Measurements from ENCODE around the gene DDHD1.

The DDHD1 gene

DNA sequence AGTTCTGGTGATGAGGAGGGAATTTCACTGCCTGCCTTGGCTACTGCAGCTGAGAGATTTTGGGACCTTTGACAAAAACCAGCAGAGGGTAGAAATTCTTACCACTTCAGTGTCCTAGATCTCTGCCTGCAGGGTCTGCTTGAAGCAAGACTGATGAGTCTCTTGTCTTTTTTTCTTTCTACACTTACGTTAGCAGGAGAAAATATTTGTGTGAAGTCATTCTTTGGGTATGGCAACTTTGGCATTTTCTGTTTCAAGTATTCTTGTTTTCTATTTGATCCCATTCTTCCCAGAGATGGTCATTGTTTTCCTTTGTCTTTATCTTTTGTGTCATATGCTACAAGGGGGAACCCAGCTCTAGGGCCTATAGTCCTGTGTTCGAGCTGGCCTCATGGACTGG is 136.6 kb downstream of the DDHD1 start:
- ChIA-PET POLR2A (no interaction called here), CTCF (interaction anchor here (0.6 to 0.7 kb wide), 2 partner anchors 56 to 980 kb away, joined by 3 read pairs; no protein-coding TSS in a partner anchor)
- H3K4me3 ChIP-seq (ENCODE audit: low read depth, low read length): no peak overlapping the region

DNA sequence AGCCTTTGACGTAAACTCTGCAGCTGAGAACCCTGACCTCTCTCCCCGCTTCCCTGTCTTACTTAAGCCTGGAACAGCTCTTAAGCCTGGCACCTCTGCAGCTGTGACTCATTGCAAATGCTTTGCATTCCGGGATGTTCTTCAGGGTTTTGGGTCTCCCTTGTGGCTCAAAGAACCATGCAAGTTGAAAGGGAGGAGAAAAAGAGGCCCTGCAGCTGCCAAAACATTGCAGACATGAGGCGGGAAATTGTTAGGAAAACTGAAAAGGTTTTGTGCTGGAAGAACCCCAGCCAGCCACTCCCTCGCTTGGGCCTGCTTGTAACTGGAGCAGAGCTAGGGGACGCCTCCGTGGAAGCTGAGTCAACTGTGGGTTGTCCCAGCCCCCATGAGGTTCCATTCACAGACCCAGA is 142.1 kb downstream of the DDHD1 start:
- Histone ChIP-seq H3K27ac (ENCODE audit: extremely low read depth, low read depth, low read length) (no peak overlapping the region), H3K36me3 (ENCODE audit: control insufficient read depth in 2 of 2, insufficient read depth in 1 of 2, low read length in 2 of 2) (no peaks in the 10 kb centered on the region), H3K4me1 (ENCODE audit: control insufficient read depth, insufficient read depth, low read length) (no peaks in the 10 kb centered on the region), H3K9me3 (ENCODE audit: control insufficient read depth, insufficient read depth, low read depth, low read length) (no peaks in the 10 kb centered on the region), H3K4me3 (ENCODE audit: low read depth, low read length) (no peak overlapping the region)
- POLR2A ChIA-PET: no interaction called here
- CTCF ChIA-PET: no interaction called here
- TF ChIP-seq ZNF560 (tag by site-specific recombination; IDR thresholded peaks at IDR 0.05; ENCODE audit: borderline replicate concordance) (no peak), ZBTB20 (tag by site-specific recombination; IDR thresholded peaks at IDR 0.05) (no peak), ZNF610 (tag by site-specific recombination; IDR thresholded peaks at IDR 0.05; ENCODE audit: borderline replicate concordance) (no peak), ZNF133 (tag by site-specific recombination; IDR thresholded peaks at IDR 0.05) (no peak), ZNF114 (tag by site-specific recombination; IDR thresholded peaks at IDR 0.05) (no peak), ZNF561 (tag by site-specific recombination; IDR thresholded peaks at IDR 0.05; ENCODE audit: borderline replicate concordance) (no peak), ZNF529 (tag by site-specific recombination; IDR thresholded peaks at IDR 0.05; ENCODE audit: insufficient replicate concordance) (no peak), ZNF555 (tag by site-specific recombination; conservative IDR thresholded peaks at IDR 0.05) (no peak), ZNF350 (tag by site-specific recombination; IDR thresholded peaks at IDR 0.05) (no peak), SP2 (tag by site-specific recombination; IDR thresholded peaks at IDR 0.05) (no peak)
- TF ChIP-seq, protein P1, sequence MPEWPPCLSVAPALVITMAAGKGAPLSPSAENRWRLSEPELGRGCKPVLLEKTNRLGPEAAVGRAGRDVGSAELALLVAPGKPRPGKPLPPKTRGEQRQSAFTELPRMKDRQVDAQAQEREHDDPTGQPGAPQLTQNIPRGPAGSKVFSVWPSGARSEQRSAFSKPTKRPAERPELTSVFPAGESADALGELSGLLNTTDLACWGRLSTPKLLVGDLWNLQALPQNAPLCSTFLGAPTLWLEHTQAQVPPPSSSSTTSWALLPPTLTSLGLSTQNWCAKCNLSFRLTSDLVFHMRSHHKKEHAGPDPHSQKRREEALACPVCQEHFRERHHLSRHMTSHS (tag by site-specific recombination; IDR thresholded peaks at IDR 0.05): no peak
- TF ChIP-seq, protein P2, sequence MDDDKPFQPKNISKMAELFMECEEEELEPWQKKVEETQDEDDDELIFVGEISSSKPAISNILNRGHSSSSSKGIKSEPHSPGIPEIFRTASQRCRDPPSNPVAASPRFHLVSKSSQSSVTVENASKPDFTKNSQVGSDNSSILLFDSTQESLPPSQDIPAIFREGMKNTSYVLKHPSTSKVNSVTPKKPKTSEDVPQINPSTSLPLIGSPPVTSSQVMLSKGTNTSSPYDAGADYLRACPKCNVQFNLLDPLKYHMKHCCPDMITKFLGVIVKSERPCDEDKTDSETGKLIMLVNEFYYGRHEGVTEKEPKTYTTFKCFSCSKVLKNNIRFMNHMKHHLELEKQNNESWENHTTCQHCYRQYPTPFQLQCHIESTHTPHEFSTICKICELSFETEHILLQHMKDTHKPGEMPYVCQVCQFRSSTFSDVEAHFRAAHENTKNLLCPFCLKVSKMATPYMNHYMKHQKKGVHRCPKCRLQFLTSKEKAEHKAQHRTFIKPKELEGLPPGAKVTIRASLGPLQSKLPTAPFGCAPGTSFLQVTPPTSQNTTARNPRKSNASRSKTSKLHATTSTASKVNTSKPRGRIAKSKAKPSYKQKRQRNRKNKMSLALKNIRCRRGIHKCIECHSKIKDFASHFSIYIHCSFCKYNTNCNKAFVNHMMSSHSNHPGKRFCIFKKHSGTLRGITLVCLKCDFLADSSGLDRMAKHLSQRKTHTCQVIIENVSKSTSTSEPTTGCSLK (tag by site-specific recombination; IDR thresholded peaks at IDR 0.05): no peak

More for the DNA sequence above, 136.6 kb downstream of the DDHD1 start:
- TF ChIP-seq, protein P3, sequence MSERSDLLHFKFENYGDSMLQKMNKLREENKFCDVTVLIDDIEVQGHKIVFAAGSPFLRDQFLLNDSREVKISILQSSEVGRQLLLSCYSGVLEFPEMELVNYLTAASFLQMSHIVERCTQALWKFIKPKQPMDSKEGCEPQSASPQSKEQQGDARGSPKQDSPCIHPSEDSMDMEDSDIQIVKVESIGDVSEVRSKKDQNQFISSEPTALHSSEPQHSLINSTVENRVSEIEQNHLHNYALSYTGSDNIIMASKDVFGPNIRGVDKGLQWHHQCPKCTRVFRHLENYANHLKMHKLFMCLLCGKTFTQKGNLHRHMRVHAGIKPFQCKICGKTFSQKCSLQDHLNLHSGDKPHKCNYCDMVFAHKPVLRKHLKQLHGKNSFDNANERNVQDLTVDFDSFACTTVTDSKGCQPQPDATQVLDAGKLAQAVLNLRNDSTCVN (tag by site-specific recombination; optimal IDR thresholded peaks at IDR 0.05): no peak
- TF ChIP-seq, protein P4, sequence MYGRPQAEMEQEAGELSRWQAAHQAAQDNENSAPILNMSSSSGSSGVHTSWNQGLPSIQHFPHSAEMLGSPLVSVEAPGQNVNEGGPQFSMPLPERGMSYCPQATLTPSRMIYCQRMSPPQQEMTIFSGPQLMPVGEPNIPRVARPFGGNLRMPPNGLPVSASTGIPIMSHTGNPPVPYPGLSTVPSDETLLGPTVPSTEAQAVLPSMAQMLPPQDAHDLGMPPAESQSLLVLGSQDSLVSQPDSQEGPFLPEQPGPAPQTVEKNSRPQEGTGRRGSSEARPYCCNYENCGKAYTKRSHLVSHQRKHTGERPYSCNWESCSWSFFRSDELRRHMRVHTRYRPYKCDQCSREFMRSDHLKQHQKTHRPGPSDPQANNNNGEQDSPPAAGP (tag by site-specific recombination; IDR thresholded peaks at IDR 0.05): no peak
- no peak for TF ChIP-seq ZNF677 (tag by site-specific recombination; IDR thresholded peaks at IDR 0.05)
- TF ChIP-seq ZNF184 (tag by site-specific recombination; IDR thresholded peaks at IDR 0.05): no peak
- no peak for TF ChIP-seq ZNF138 (tag by site-specific recombination; IDR thresholded peaks at IDR 0.05; ENCODE audit: borderline replicate concordance)
- TF ChIP-seq ZNF155 (tag by site-specific recombination; IDR thresholded peaks at IDR 0.05): no peak
- no peak for TF ChIP-seq KLF7 (tag by site-specific recombination; IDR thresholded peaks at IDR 0.05; ENCODE audit: borderline replicate concordance)
- no peak for TF ChIP-seq ZXDB (tag by site-specific recombination; IDR thresholded peaks at IDR 0.05)
- TF ChIP-seq ZNF529 (tag by site-specific recombination; IDR thresholded peaks at IDR 0.05; ENCODE audit: insufficient replicate concordance): no peak
- TF ChIP-seq ZNF623 (tag by site-specific recombination; IDR thresholded peaks at IDR 0.05): no peak
- no peak for TF ChIP-seq ZNF701 (tag by site-specific recombination; IDR thresholded peaks at IDR 0.05)
- TF ChIP-seq, protein P5, sequence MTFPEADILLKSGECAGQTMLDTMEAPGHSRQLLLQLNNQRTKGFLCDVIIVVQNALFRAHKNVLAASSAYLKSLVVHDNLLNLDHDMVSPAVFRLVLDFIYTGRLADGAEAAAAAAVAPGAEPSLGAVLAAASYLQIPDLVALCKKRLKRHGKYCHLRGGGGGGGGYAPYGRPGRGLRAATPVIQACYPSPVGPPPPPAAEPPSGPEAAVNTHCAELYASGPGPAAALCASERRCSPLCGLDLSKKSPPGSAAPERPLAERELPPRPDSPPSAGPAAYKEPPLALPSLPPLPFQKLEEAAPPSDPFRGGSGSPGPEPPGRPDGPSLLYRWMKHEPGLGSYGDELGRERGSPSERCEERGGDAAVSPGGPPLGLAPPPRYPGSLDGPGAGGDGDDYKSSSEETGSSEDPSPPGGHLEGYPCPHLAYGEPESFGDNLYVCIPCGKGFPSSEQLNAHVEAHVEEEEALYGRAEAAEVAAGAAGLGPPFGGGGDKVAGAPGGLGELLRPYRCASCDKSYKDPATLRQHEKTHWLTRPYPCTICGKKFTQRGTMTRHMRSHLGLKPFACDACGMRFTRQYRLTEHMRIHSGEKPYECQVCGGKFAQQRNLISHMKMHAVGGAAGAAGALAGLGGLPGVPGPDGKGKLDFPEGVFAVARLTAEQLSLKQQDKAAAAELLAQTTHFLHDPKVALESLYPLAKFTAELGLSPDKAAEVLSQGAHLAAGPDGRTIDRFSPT (tag by site-specific recombination; IDR thresholded peaks at IDR 0.05): no peak
- TF ChIP-seq, protein P6, sequence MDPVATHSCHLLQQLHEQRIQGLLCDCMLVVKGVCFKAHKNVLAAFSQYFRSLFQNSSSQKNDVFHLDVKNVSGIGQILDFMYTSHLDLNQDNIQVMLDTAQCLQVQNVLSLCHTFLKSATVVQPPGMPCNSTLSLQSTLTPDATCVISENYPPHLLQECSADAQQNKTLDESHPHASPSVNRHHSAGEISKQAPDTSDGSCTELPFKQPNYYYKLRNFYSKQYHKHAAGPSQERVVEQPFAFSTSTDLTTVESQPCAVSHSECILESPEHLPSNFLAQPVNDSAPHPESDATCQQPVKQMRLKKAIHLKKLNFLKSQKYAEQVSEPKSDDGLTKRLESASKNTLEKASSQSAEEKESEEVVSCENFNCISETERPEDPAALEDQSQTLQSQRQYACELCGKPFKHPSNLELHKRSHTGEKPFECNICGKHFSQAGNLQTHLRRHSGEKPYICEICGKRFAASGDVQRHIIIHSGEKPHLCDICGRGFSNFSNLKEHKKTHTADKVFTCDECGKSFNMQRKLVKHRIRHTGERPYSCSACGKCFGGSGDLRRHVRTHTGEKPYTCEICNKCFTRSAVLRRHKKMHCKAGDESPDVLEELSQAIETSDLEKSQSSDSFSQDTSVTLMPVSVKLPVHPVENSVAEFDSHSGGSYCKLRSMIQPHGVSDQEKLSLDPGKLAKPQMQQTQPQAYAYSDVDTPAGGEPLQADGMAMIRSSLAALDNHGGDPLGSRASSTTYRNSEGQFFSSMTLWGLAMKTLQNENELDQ (tag by site-specific recombination; IDR thresholded peaks at IDR 0.05; ENCODE audit: low read depth): no peak
- TF ChIP-seq, protein P7, sequence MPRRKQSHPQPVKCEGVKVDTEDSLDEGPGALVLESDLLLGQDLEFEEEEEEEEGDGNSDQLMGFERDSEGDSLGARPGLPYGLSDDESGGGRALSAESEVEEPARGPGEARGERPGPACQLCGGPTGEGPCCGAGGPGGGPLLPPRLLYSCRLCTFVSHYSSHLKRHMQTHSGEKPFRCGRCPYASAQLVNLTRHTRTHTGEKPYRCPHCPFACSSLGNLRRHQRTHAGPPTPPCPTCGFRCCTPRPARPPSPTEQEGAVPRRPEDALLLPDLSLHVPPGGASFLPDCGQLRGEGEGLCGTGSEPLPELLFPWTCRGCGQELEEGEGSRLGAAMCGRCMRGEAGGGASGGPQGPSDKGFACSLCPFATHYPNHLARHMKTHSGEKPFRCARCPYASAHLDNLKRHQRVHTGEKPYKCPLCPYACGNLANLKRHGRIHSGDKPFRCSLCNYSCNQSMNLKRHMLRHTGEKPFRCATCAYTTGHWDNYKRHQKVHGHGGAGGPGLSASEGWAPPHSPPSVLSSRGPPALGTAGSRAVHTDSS (tag by site-specific recombination; IDR thresholded peaks at IDR 0.05): no peak
- no peak for TF ChIP-seq ZNF133 (tag by site-specific recombination; IDR thresholded peaks at IDR 0.05)
- Histone ChIP-seq H3K36me3 (ENCODE audit: control insufficient read depth in 2 of 2, insufficient read depth in 1 of 2, low read length in 2 of 2) (no peaks in the 10 kb centered on the region), H3K9me3 (ENCODE audit: control insufficient read depth, insufficient read depth, low read depth, low read length) (no peaks in the 10 kb centered on the region), H3K27ac (ENCODE audit: extremely low read depth, low read depth, low read length) (no peak overlapping the region), H3K4me1 (ENCODE audit: control insufficient read depth, insufficient read depth, low read length) (no peaks in the 10 kb centered on the region)
